ENCODE data around the gene CORO1C.

GRCh38 chr12:108622421-108622820 lies 108.9 kb downstream of the CORO1C start:
- no peak for TF ChIP-seq POLR2A (IDR thresholded peaks at IDR 0.05)
- TF ChIP-seq CTCF (IDR thresholded peaks at IDR 0.05 in 8 of 11, conservative IDR thresholded peaks at IDR 0.05 in 3 of 11) = no peak

Data from spleen (tissue), 7 donors.